C4-2B (cell line): Measurements from ENCODE around the gene EXOC3L4.

Experiments
- CTCF ChIP-seq: fragments of 450-650 bp; conservative IDR thresholded peaks from 2 replicates; pipeline ENCODE4 v1.5.1; 2017; ENCODE audit warnings: mild to moderate bottlenecking
- ZFX ChIP-seq: fragments of 450-650 bp; IDR thresholded peaks from 2 replicates; pipeline ENCODE4 v1.6.1; 2017

- no peak for TF ChIP-seq CTCF
- TF ChIP-seq ZFX, result no peak
Measured at GRCh38 chr14:103091883-103092222, 2.7 kb upstream of the EXOC3L4 start.
